Activated naive CD4-positive, alpha-beta T cell treated with Interleukin-2 at 50 U/mL for 16 hours (primary cell): ENCODE data around the gene PLXND1.

Source experiments
- DNase-seq: peaks from one replicate; pipeline ENCODE4 v3.0.0-alpha.2; 2020

Gene PLXND1

GRCh38 chr3:129543156-129543790 lies 63.2 kb downstream of the PLXND1 start, which contains the start of gene H1-8:
TSS of gene H1-8 (plus strand) at chr3:129543175. CDS start at chr3:129543219, 44 bp downstream.
- DNase-seq, result no peak

GRCh38 chr3:129542747-129543146 lies 63.7 kb downstream of the PLXND1 start:
- DNase-seq, result no peak

- DNase-seq, result no peak
Measured at GRCh38 chr3:129540776-129541516, 65.5 kb downstream of the PLXND1 start.

- no peak for DNase-seq
Measured at GRCh38 chr3:129539206-129539605, 67.3 kb downstream of the PLXND1 start.

- no peak for DNase-seq
Measured at GRCh38 chr3:129536804-129537203, 69.7 kb downstream of the PLXND1 start.

GRCh38 chr3:129536374-129536667 lies 70.2 kb downstream of the PLXND1 start:
- DNase-seq, result no peak

- no peak for DNase-seq
Measured at GRCh38 chr3:129535075-129535474, 71.4 kb downstream of the PLXND1 start.

GRCh38 chr3:129534428-129535027 lies 71.9 kb downstream of the PLXND1 start:
- no peak for DNase-seq

GRCh38 chr3:129533406-129533805 lies 73.1 kb downstream of the PLXND1 start:
- no peak for DNase-seq

- DNase-seq, result no peak
Measured at GRCh38 chr3:129532261-129532660, 74.2 kb downstream of the PLXND1 start.

GRCh38 chr3:129531699-129532098 lies 74.8 kb downstream of the PLXND1 start:
- no peak for DNase-seq

- no peak for DNase-seq
Measured at GRCh38 chr3:129530821-129531220, 75.7 kb downstream of the PLXND1 start.

GRCh38 chr3:129530251-129530791 lies 76.2 kb downstream of the PLXND1 start:
- DNase-seq, result no peak

- DNase-seq, result no peak
Measured at GRCh38 chr3:129529436-129530210, 76.9 kb downstream of the PLXND1 start.

- no peak for DNase-seq
Measured at GRCh38 chr3:129528589-129529100, 77.8 kb downstream of the PLXND1 start, which contains the start of gene RHO. TSS of gene RHO (plus strand) at chr3:129528639. CDS start at chr3:129528734, 95 bp downstream.

GRCh38 chr3:129527262-129527661 lies 79.2 kb downstream of the PLXND1 start:
- no peak for DNase-seq

GRCh38 chr3:129526121-129526900 lies 80.2 kb downstream of the PLXND1 start:
- no peak for DNase-seq

- DNase-seq, result no peak
Measured at GRCh38 chr3:129525341-129525968, 81.0 kb downstream of the PLXND1 start.

GRCh38 chr3:129524081-129524480 lies 82.4 kb downstream of the PLXND1 start:
- DNase-seq, result no peak

- DNase-seq, result no peak
Measured at GRCh38 chr3:129522953-129523352, 83.5 kb downstream of the PLXND1 start.

GRCh38 chr3:129521611-129522010 lies 84.9 kb downstream of the PLXND1 start:
- no peak for DNase-seq

GRCh38 chr3:129520960-129521359 lies 85.5 kb downstream of the PLXND1 start:
- DNase-seq, result no peak
